NCI-H345 treated with DMSO at 0.1 percent for 48 hours (cell line): ENCODE data around the gene LIMK2.
"Not testable (repeated sequence)": the region's sequence is repeated elsewhere in the genome, so short reads cannot be mapped to it uniquely, and the experiment has no call there.

Experiments
- DNase-seq: peaks from one replicate; lab custom pipeline; 2025; ENCODE audit not compliant: unreplicated experiment; lab: John Stamatoyannopoulos, UW

Gene LIMK2

DNA sequence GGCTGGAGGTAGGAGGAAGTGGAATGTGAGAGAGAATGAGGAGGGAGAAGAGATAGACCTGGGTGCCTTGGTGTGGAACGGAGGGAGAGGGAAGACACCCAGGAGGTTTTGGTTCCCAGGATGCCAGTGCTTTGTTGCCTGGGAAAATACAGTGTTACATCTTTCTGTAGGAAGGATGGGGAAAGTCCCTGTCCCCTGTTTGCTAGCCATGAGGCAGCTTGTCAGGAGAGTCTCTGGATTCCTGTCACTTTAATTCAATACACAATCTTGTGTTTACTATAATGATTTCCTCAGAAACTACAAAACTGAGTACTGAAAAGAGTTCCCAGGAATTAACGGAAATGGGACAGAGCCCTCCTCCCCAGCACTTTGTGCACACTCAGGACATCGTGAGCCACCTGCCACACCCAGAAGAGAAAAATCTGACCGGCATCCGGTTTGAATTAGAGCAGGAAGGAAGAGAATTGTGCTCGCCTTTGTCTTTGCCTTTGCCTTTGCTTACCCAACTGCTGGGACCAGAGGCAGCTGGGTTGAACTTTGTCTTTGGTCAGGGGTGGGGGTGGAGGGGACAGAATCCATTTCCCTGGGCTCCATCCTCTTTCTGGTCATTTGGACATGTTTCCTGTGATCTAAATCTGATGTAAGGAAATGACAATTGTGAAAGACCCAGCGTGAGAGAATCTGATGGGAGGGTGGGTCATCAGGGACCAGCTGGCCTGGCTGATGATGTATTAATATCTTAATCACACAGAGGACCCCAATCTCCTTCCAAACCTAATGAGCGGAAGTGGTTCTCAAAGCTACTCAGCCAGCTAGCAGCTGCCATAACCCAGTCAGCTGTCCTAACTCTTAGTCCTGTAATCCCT is 1.3 kb upstream of the LIMK2 start:
- DNase-seq: no peak

DNA sequence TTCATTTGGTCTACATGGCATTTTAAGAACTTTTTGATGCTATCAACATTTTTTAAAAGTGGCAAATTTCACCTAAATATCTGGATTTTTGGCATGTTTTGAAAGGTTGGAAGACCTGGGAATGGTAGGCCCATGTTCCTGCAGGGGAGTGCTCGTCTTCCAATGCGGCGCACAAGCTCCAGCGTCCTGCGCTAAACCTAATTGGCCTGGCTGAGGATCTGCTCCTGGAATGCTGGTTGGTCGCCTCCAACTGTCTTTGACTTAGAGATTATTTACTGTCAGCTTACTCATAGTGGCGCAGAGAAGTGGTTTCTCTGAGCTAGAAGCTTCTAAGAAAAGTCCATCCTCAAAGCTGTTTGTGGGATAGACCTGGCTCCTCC is 626 bp upstream of the LIMK2 start:
- no peak for DNase-seq

DNA sequence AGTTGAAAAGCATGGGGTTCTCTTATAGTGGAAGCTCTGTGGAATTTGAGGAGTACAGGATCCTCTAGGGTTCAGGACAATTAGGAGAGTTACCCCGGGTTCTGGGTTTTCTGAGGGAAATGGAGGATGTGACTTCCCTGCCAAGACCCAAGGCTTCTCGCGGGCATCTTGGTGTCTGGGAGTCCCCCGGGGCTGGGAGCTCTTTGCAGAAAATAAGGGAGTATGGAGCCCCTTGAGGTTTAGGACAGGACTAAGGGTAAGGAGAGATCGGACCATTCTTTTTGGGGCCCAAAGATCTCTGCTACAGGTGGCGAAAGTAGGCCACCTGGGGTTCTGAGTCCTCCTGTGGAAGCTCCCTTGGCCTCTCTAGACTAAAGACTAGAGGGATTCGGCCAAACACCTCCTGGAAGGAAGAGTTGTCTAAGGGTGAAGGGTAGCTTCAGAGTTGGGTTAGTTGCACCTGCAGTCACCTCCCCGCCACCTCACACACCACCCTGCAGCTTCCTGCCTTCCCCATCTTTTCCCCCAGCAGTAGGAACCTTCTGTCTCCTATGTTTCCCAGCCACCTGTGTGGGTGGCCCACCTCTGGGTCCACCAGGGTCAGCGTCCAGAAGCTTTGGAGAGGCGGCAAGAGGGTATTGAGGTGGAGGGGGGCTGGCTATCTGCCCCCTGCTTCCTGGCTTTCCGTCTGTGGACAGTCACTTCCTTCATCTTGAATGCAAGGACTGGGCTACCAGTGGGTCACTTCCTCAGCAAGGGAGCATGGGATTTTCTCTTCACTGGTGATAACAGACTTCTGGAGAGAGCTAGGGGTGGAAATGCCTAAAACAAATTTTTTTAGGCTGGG is 908 bp downstream of the LIMK2 start:
- DNase-seq: no peak

DNA sequence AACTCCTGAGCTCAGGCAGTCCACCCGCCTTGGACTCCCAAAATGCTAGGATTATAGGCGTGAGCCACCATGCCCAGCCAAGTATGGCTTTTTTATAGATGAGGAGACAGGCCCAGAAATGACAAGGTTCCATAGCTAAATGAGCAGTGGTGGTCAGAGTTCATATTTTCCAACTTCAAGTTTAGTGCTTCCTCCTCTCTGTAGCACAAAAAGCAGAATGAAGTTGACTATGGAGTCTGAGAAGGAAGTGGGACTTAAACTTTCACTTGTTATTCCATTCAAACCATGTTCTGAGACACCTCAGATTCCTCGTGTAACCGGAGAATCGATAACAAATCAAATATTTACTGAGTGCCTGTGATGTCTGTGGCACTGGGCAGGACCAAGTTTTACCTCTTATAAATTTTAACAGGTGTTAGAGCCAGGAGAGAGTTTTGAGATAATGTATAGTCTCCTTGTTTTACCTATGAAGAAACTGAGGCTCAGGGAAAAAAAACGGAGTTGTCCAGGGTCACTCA is 3.0 kb downstream of the LIMK2 start:
- no peak for DNase-seq

DNA sequence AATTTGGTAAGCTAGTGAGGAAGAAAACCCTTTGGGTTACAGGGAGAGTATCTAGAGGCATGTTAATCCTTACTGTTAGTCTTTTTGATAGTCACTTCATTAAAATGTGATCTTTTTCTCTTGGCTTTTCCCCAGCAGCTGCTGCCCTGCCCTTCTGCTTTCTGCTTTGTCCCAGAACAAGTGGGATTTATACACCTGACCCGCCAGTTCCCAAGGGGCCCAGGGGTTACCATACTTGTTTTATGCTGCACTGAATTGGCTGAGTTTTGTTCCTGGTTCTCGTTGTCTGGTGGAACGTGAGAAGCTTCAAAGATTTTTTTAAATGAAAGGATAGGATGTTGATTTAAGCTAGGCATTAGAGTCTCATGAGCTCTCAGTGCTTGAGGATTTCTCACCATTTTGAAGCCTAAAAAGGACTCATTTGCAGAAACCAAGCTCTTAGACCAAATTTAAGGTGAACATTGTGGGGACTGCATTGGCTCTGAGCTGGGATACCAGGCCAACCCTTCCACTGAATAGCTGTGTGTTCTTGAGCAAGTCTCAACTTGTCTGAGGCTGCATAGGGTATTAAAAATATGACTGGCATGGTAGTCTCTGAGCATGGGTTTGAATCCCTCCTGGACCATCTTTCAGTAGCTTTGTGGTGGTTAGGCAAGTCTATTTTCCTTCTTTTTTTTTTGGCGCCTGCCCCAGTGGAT is 6.6 kb downstream of the LIMK2 start:
- DNase-seq: no peak

DNA sequence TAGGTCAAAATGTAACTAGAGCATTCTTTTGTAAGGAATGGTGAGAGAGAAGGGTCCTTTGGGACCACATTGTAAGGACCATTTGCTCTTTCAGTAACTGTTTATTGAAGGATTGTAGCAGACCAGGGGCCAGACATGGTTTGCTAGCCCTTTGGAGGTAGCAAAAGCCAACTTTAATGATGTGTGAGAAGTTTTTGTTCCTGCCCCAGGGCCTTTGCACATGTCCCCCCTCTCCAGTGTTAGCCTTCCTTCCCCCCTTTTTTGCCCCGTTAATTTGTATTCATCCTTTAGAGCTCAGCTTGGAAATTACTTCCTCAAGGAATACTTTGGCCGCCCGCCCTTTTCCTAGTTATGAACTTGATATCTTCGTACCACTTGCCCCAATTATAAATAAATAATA is 9.0 kb downstream of the LIMK2 start:
- DNase-seq: no peak

DNA sequence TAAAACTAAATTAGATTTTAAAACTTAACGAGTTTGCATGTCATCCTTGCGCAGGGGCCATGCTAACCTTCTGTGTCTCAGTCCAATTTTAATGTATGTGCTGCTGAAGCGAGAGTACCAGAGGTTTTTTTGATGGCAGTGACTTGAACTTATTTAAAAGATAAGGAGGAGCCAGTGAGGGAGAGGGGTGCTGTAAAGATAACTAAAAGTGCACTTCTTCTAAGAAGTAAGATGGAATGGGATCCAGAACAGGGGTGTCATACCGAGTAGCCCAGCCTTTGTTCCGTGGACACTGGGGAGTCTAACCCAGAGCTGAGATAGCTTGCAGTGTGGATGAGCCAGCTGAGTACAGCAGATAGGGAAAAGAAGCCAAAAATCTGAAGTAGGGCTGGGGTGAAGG is 10.6 kb downstream of the LIMK2 start:
- DNase-seq: no peak

DNA sequence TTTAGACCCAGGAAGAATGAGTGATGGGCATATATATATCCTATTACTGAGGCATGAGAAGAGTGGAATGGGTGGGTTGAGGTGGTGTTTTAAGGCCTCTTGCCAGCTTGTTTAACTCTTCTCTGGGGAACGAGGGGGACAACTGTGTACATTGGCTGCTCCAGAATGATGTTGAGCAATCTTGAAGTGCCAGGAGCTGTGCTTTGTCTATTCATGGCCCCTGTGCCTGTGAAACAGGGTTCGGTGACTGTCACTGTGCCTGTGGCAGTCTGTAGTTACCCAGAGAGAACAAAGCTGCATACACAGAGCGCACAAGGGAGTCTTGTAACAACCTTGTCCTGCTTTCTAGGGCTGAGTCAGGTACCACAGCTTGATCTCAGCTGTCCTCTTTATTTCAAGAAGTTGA is 11.7 kb downstream of the LIMK2 start:
- DNase-seq: no peak

DNA sequence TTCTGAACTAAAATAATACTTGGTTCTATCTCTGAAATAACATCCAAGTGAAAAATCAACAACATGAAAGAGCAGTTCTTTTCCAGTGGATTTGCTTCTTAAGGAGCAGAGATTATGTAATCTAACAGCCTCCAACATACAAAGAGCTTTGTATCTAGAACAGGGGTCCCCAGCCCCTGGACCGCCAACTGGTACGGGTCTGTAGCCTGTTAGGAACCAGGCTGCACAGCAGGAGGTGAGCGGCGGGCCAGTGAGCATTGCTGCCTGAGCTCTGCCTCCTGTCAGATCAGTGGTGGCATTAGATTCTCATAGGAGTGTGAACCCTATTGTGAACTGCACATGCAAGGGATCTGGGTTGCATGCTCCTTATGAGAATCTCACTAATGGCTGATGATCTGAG is 12.6 kb downstream of the LIMK2 start:
- DNase-seq: not testable (repeated sequence)

DNA sequence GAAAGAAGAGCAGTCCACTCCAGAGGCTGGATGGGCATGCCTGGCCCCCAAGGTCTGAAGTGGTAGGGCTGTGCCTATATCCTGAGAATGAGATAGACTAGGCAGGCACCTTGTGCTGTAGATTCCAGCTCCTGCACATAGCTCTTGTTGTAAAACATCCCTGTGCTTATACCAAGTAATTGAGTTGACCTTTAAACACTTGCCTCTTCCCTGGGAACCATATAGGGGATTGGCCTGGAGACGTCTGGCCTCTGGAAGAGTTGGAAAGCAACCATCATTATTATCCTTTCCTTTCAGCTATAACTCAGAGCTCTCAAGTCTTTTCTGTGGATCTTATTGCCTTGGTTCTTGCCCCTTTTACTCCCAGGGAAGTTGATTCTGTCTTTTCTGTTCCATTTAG is 15.1 kb downstream of the LIMK2 start:
- DNase-seq: no peak

DNA sequence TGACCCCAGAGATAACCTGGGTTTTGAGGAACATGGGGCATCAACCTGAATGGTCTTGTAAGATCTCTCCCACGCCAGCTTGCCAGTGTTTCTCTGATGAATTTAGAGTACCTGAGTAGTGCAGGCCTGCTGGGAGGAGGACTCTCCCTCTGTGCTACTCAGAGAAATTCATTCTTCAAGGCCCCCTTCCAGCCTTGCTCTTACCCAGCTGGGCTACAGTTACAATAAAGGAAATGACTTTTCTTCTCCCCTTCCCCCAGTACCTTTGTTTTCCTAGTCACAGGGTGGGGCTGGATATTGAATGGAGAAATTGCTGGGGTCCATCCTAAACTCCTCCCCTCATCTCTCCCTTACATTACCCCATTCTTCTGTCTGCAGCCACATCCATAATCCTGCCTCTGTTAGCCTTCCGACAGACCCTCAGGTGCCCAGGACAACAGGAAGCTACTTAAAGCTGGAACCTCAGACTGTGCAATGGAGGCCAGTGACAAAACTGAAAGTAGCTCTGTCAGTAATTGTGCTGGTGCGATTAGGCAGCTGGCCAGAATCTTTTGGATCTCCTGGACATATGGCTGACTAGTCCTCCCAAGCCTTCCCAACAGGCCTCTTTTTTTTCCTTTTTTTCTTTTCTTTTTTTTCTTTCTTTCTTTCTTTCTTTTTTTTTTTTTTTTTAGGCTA is 17.4 kb downstream of the LIMK2 start:
- no peak for DNase-seq

DNA sequence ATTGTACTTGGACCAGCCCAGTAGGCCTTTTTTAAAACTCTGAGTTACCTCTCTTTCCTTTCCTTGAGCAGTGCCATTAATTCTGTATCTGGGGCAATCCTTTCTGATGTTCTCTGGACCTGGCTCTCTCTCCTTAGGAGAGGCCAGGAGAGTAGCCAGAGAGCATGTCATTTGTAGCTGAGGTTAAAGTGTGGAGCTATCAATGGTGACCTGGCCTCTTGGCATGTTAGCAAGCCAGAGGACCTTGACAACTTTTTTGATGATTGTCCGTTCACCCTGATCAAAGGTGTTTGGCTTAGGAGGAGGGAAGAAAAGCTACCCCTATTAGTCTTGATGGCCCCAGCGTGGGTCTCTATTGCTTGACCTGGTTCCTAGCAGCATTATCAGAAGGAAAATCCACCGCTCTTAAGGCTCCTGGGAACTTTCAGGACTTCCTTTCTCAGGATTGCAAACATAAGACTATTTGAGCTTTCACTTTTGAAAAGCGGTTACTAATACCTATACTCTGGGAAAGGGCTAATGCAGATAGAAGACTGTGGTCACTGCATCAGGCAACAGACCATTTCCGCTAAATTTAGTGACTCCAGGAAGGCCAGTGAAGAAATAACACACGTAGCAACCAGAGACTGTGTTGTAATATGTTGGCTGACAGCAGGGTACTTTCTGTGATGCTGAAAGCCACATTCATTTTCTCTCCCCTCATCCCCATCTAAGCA is 18.2 kb downstream of the LIMK2 start:
- DNase-seq: no peak

DNA sequence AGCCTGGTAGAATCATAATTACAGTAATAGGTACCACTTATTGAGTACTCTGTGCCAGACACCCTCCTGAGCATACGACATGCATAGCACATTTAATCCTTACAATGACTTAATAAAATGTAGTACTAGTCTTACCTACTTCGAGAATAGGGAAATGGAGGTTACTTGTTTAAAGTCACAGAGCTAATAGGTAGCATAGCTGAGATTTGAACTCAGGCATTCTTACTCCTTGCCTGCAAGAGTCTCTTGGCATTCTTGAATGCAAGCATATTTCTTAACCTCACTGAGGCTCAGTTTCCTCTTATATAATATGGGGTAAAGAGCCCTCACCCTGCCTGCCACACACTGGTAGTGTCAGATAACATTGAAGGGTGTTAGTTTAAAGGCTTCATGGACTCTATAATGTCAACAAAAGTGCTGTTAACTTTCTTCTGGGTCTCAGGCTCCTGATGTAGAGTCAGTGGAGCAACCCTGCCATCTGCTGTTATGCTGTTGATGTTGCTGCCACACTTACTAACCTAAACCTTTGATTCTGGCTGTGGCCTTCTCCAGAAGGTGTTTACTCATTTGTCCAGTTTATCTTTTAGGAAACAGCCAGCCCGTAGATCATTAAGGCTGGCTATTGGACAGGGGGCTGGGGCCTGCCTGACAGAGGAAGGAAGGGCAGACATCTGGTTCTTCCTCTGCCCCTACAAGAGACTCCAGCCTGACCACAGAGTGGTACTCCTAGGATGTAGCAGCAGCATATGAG is 18.9 kb downstream of the LIMK2 start:
- no peak for DNase-seq

DNA sequence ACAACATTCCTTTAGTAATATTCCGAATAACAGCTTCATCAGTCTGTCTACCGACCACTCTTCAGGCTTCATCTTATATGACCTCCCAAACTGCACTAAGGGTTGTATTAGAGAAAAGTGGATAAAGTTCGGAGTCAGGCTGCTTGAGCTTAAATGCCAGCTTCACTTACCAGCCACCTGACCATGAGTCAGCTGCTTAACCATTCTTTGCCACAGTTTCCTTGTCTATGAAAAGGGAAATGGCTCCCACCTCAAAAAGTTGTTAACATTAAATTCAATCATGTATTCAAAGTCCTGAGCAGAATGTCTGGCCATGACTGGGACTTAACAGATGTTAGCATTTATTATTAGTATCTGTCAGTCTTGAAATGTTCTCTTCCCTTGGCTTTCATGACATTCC is 20.9 kb downstream of the LIMK2 start:
- no peak for DNase-seq

DNA sequence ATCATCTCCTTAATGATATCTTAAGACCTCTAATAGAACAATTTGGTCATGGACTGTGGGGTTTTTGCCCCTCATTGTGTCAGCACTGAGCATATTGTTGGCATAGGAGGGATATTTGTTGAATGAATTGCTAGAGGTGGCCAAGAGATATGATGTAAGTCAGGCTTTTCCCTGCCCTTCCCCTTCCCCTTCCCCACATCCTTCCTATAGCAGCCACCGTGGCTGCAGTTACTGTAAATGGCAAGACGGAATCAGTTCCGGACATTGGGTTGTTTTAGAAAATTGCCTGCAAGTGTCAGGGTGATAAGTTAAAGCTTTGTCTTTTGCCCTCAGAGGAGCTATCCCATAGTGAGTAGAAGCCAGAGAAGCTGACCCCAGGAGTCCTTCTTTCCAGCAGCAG is 23.0 kb downstream of the LIMK2 start:
- no peak for DNase-seq

DNA sequence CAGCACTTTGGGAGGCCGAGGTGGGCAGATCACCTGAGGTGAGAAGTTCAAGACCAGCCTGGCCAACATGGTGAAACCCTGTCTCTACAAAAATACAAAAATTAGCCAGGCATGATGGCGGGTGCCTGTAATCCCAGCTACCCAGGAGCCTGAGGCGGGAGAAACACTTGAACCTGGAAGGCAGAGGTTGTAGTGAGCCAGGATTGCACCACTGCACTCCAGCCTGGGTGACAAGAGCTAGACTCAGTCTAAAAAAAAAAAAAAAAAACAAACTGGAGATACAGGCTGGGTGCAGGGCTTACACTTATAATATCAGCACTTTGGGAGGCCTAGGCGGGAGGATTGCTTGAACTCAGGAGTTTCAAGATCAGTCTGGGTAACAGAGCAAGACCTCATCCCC is 23.9 kb downstream of the LIMK2 start:
- not testable (repeated sequence) for DNase-seq

DNA sequence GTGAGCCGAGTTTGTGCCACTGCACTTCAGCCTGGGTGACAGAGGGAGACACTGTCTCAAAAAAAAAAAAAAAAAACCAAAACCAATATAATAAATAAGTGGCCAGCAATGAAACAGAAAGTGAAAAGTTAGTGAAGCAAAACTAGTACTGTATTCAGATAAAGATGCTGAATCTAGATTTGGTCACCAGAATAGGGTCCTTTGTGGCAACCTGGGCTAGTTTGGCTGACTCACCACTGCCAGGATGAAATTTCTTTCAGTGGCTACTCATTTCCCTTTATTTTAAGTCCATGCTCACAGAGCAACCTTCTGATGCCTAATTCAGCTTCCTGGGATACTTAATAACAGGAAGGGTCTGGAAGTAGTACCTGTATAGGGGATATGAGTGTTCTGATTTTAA is 26.0 kb downstream of the LIMK2 start:
- DNase-seq: no peak

DNA sequence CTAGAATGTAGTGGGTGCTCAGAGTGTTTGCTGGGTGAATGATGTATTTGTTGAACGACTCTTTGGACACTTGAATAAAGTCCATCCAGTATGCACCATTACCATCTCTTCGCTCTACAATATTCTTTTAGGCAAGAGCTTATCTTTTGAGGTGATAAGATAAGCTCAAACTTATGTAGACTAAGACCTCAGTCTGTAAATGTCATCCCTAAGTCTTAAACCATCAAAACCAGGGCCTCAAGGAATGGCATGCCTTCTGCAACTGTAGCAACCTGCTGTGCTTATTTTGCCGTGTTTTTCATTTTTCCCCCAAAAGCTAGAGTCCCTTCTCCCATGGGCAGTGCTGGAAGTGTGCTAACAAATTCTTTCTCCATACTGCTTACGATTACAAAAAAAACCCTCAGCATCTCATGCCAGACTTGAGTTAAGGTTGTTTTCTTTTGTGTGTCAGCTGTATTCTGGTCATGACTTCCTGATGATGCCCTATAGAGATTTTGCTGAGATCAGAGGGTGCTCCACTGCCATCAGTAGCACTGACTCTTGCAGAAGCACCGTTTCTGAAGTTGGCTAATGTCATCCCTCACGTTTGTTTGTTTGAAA is 27.8 kb downstream of the LIMK2 start:
- DNase-seq: no peak

DNA sequence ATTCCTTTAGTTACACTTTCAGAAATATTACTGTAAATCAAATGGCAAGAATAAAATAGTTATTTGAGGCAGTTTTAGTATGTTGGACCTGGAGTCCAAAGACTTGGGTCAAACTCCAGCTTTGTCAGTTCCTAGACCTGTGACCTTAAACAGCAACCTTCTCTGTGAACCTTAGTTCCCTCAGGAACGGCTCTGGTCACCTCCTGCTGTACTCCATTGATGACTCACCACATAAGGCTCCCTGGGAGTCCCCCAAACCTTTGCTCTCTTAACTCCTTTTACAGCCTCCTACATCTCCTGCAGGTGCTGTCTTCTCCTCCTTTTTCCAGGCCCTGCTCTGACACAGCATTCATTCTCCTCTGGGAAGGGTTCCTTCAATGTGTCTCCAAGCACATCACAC is 29.1 kb downstream of the LIMK2 start:
- DNase-seq: no peak
